ACHN (cell line): ENCODE measurements around the gene TECPR2.
"Not testable (repeated sequence)": the region's sequence is repeated elsewhere in the genome, so short reads cannot be mapped to it uniquely, and the experiment has no call there.

Experiments
- DNase-seq: peaks from one replicate; pipeline ENCODE4 v3.0.0-alpha.2; 2015
- in situ Hi-C: cut with HindIII; loops from 2 replicates; pipeline ENCODE4 v1.10.0; 2017; ENCODE audit warnings: low sequenced_read_pairs, low pct_ligation_motif_present, low pct_unique_long_range_greater_than_20kb

TECPR2 gene

GRCh38 chr14:102530828-102531478 is 168.2 kb downstream of the TECPR2 start:
- DNase-seq, result no peak
- in situ Hi-C loops, result no loop called here

DNA sequence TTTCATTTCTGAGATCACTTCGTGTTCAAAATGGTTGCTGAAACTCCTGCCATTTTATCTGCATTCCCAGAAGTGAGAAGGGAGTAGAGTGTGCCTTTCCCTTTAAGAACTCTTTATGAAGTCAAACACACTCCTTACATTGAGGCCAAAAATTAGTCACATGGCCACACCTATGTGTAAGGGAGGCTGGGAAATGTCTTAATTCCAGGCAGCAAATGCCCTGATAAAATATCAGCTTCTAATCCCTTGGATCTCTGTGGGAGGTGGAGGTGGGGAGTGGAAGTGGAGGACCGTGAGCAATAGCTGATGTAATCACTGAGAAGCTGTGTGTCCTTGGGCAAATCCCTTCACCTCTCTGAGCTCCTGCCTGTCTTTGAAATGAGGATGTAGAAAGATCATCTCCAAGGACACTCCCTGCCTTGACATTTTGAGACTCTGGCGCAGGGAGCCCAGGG is 169.5 kb downstream of the TECPR2 start:
- no peak for DNase-seq
- in situ Hi-C loops, result no loop called here

DNA sequence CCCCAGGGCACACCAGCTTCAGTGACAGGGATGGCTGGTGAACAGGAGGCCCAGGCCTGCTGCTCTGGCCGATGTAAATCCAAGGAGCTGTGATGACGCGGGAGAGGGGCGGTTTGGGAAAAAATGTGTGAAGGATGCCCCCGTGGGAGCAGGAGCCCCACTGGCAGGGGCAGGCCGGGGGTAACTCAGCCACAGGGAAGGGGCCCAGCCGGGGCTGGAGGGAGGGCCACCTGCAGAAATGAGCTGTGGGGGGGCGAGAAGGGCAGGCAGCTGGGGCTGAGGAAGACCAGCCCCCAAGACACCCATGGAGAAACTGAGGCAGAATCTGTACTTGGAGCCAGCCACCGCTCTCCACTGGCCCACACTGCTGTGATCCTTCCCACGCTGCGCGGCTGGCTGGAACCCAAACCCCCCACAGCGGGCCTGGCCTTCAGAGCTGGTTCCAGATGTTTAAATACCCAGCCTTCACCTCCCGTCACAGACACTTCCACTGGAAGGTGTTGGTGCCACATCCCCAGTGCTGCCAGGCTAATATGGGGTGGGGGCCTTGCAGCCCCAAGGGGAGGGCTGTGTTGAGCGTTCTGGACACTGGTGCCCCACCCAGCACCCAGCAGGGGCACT is 175.3 kb downstream of the TECPR2 start:
- DNase-seq, result no peak
- in situ Hi-C loops, result no loop called here

DNA sequence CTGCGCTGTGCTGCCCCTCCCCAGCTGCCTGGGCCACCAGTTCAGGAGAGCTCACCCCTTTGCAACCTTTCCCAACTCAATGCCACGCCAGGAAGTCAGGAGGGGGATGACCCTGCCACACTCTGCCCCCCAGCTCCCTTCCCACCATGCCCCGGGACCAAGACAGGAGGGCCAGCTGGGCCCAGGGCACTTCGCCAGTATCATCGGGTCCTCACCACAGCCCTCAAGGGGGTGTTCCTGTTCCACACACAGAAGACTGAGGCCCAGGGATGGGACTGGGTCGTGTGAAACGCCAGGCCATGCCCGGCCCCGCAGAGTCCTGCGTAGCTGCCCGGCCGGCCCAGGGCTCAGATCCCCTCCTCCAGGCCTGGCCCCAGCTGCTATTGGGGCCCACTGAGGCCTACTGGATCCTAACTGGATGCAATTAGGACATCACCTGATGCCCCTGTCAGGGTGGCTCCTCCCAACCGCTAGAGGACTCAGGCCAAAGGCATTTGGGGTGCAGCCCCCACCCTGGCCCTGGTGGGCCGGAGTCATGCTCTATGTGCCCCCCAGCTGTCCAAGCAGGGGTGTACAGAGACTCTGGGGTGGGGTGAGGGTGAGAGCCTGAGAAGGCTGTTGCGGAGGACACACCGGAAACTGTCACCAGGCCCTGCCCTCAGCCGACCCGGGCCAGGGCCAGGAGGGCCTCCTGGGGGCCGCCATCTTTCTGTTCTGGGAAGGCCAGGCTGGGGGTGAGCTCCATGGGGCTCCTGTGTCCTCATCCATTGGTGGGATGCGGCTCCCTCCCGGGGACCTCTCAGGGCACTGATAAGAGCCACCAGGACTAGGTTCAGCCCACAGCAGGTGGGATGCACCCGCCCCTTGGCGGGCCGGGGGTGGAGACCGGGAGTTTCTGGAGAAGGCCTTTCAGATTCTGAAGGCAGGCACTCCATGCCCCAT is 176.1 kb downstream of the TECPR2 start:
- in situ Hi-C loops, result no loop called here
- no peak for DNase-seq

DNA sequence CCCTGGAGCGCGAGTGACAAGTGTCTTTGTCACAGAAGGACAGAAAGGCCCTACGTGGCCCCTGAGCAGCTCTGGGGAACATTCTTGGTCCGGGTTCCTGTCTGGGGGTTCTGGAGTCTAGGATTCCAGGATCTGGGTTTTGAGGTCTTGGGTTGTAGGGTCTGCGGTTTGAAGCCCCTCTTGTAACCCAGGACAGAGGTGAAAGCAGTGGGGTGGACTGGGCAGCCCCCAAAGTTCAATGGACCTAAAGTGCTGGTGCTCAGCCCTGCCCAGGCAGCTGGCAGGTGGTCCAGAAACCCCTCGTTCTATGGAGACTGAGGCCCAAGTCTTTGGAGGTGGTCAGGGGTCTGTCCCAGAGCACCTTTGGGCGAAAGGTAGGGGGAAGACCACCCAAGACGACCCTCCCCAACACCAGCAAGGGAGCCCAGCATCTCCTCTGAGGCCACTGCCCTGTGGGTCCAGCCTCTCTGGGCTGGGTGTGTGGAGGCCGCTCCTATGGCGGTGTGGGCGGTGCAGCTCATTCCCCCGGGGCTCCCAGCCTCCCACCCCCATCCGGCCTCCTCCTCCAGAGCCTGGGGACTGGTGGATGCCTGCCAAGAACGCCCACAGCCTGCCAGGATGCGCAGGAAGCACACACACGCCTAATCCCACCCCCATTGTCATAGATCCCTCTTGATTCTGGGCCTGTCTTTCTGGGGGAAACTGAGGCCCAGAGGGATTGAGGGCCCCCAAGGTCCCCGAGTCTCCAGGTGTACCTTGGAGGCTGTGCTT is 177.0 kb downstream of the TECPR2 start:
- DNase-seq, result no peak
- in situ Hi-C loops, result no loop called here

DNA sequence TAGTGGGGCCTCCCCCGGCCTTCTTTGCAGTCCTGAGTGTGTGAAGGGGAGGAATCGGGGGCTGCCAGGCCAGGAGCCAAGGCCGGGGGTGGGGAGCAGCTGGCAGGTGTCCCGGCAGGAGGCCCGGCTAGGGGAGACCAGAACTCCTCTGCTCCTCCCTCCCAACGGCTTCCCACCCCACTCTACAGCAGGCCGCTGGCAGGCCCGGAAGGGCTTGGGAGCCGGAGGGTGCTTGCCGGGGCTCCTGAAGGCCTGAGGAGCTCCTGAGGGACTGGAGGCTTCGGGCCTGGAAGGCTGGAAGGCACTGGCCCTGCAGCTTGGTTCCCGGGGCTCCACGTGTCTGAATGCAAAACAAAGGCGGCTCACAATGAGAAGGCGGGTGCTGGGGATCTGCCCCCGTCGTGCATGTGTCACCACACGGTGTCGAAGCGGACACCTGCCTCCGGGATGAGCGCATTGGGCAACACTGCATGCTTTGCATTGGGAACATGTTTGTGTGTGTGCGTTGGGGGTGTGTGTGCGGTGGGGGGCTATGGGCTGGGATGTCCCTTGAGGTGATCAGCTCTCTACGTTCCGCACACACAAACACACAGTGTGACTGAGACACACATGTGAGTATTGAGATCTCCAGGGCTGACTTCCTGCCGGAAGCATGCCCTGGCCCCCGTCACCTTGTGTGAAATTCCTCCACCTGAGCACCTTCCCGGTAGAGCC is 177.7 kb downstream of the TECPR2 start:
- no peak for DNase-seq
- in situ Hi-C loops, result no loop called here

DNA sequence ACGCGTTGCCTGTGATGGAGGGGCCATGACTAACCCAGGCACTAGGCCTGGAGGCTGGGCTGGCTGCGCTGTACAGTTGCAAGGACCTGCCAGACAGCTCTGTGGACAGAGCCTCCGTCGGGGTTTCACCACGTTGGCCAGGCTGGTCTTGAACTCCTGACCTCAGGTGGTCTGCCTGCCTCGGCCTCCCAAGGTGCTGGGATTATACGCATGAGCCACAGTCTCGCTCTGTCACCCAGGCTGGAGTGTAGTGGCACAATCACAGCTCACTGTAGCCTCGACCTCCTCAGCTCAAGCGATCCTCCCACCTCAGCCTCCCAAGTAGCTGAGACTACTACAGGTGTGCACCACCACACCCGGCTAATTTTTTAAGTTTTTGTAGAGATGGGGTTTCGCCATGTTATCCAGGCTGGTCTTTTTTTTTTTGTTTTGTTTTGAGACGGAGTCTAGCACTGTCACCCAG is 178.3 kb downstream of the TECPR2 start:
- DNase-seq, in situ Hi-C loops: not testable (repeated sequence)

- DNase-seq, result no peak
- in situ Hi-C loops, result no loop called here
Measured at GRCh38 chr14:102541771-102542170, 179.0 kb downstream of the TECPR2 start.

- DNase-seq, result no peak
- in situ Hi-C loops, result no loop called here
Measured at GRCh38 chr14:102544046-102544746, 181.5 kb downstream of the TECPR2 start.

DNA sequence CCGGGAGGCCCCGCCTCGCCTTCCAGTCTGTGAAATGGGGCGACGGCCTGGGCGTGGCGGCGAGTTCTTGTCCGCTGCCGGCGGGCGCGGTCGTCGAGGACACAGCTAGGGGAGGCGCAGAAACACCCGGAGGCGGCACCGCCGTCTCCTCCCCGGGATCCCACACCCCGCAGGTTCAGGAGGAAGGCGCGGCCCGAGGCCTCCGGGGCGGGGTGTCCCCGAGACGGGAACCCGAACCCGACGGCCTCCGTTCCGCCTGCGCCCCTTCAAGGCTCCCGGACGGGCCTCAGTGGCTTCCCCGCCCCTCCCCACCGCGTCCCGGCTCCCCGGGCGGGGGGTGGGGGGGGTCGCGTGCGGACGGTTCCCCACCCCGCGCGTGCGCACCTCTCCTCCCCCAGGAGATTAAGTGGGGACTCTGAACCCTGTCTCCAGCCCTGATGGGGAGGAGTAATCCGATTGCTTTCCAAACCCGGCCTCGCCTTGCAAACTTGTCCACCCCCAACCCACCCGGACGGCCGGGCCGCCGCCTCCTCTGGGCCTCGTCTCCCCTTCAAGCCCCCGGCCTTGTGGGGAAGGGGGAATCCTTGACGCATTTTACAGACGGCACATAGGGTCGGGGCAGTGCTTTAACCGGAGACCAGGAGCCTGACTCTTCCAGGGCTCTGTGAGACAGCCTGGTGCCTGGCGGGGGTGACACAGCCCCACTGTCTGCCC is 182.2 kb downstream of the TECPR2 start:
- DNase-seq, result no peak
- in situ Hi-C loops, result no loop called here

- DNase-seq, result no peak
- in situ Hi-C loops, result no loop called here
Measured at GRCh38 chr14:102545461-102546265, 182.9 kb downstream of the TECPR2 start.

- DNase-seq, result no peak
- in situ Hi-C loops, result no loop called here
Measured at GRCh38 chr14:102548616-102549240, 186.0 kb downstream of the TECPR2 start.

DNA sequence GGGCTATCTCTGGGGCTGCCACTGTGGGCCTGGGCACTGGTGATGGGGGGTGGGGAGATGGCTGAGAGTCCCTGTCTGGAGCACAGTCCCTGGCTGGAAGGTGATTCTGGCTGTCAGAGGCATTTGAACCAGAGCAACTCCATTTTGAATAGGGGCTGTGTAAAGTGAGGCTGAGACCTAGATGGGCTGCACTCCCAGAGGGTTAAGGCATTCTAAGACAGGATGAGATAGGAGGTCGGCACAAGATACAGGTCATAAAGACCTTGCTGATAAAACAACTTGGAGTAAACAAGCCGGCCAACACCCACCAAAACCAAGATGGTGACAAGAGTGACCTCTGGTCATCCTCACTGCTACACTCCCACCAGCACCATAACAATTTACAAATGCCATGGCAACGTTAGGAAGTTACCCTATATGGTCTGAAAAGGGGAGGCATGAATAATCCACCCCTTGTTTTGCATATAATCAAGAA is 188.2 kb downstream of the TECPR2 start:
- in situ Hi-C loops, DNase-seq: not testable (repeated sequence)
